ENCODE results near the gene PRKCZ.

The PRKCZ gene

DNA sequence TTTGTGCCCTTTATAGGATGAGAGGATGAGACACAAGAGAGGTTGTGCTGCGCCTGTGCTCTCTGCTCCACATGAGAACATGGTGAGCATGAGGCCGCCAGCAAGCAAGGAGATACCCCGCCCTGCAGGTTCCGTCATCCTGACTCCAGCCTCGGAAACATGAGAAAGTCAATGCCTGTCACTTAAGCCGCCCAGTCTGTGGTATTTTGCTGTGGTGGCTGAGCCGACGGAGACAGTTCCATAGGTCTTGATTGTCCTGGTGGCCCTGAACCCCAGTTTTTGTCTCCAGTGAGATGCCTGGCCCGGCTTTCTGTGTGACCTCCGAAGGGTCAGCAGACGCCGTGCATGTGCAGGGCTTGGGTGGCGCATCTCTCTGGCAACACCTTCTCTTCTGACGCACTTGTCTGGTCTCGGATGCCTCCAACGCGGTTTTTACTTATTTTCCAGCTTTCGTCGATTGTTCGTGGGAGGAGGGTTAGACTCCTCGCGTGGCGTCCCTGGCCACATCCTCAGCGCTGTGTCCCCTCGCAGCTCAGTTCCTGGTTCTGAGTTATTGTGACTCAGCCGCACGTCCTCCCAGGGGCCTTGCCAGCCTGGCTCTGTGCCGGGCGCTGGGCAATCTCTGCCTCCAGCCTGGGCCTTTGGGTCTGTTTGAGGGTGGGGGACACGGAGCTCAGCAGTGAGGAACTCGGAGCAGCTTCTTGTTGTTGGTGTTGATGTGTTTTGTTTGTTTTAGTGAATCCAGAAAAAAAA, 74.4 kb downstream of the PRKCZ start:
- H3K4me1 ChIP-seq (ENCODE audit: control insufficient read depth, insufficient read depth, low read length), result peaks cover 10% of the 10 kb centered on the region
- no peak overlapping the region for H3K4me3 ChIP-seq (ENCODE audit: low read length in 2 of 2)
- peaks cover 0 to 3% of the 10 kb centered on the region in 2 donors for H3K9me3 ChIP-seq (ENCODE audit: control insufficient read depth in 2 of 2, low read length in 2 of 2)
- no peak overlapping the region for H3K9ac ChIP-seq (ENCODE audit: low read length in 2 of 2)
- H3K27ac ChIP-seq (ENCODE audit: low read length), result no peak overlapping the region
- peaks cover 0 to 5% of the 10 kb centered on the region in 2 donors for H3K27me3 ChIP-seq (ENCODE audit: control insufficient read depth in 1 of 2, insufficient read depth in 2 of 2, low read length in 2 of 2)
- no peaks in the 10 kb centered on the region for H3K36me3 ChIP-seq (ENCODE audit: control insufficient read depth in 2 of 2, insufficient read depth in 2 of 2, low read length in 2 of 2)

DNA sequence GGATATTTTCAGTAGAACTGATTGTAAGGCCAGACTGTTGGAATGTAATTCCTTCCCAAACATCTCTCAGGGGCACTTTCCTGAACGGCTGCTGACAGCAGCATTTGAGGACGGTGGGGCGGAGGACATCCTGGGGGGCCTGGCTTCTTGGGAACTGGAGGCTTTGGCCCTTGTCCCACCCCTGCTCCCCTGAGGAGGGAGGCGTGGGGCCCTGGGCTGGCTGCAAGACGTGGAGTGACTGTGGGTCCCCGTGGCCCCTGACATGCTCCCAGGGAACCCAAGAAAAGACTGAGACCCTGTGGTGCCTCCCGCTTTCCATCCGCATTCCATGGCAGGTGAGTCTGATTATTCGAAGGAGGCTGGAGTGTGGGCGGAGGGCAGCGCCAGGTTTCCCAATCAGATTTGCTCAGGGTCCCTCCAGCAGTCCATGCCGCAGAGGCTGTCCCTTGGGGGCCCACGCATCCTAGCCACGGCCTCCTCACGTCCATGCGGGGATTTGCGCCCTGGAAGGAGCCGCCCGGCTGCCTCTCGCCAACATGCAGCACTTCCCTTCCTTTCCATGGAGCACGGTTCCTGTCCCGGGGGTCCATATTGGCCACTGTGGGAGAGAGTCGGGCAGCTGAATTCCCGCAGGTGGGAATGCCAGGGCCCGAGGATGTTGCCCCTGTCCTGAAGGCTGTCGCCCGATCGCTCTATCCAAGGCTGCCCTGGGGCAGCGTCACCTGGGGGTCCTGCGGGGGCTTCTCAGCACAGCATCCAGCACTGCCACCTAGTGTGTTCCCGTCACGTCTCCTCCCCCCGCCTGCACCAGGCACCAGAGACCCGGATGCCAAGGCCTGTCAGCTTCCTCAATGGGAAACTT, 75.4 kb downstream of the PRKCZ start:
- H3K36me3 ChIP-seq (ENCODE audit: control insufficient read depth in 2 of 2, insufficient read depth in 2 of 2, low read length in 2 of 2), result no peaks in the 10 kb centered on the region
- H3K27ac ChIP-seq (ENCODE audit: low read length), result no peak overlapping the region
- H3K27me3 ChIP-seq (ENCODE audit: control insufficient read depth in 1 of 2, insufficient read depth in 2 of 2, low read length in 2 of 2), result peaks cover 0 to 5% of the 10 kb centered on the region in 2 donors
- H3K4me1 ChIP-seq (ENCODE audit: control insufficient read depth, insufficient read depth, low read length), result peaks cover 10% of the 10 kb centered on the region
- no peak overlapping the region for H3K4me3 ChIP-seq (ENCODE audit: low read length in 2 of 2)
- H3K9me3 ChIP-seq (ENCODE audit: control insufficient read depth in 2 of 2, low read length in 2 of 2), result no peaks in the 10 kb centered on the region
- H3K9ac ChIP-seq (ENCODE audit: low read length in 2 of 2), result no peak overlapping the region

DNA sequence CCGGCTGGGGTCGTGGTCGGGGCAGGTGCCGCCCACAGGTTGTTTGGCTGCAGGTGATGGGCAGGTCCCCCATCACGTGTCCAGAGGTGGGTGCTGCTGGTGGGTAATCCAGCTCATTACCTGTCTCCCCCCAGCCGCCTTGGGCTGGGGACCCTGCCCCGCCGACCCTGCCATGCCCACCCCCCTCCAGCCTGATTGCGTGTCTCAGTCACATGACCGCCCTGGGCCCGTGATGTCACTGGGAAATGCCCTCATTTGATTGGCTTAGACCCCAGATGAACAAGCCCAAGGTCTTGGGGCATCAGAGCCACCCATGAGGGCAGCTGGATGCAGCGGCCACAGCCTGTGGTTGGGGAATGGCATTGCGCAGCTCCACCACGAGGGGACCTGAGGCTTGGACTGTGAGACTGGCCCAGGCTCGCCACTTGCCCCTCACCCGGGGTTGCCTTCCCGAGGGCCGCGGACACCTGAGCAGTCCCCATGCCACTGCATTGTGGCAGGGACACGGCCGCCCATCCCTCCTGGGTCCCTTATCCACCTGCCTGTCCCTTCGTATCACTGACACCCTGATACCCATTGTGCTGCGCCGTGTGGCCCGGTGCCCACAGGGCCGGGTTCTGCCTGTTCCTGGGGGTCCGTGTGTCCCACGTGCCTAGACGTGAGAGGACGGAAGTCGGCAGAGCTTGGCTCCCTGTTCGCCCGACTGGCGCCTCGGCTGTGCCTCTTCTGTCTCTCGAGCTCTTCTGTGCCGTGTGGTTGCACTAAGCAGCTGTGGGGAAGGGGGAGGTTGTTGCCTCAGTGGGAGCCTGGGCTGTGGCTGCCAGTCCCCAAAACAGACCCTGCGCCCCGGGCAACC, 76.3 kb downstream of the PRKCZ start:
- H3K27ac ChIP-seq (ENCODE audit: low read length), result no peak overlapping the region
- H3K4me3 ChIP-seq (ENCODE audit: low read length in 2 of 2), result no peak overlapping the region
- no peak overlapping the region for H3K9ac ChIP-seq (ENCODE audit: low read length in 2 of 2)
- peaks cover 10% of the 10 kb centered on the region for H3K4me1 ChIP-seq (ENCODE audit: control insufficient read depth, insufficient read depth, low read length)
- H3K27me3 ChIP-seq (ENCODE audit: control insufficient read depth in 1 of 2, insufficient read depth in 2 of 2, low read length in 2 of 2), result peaks cover 0 to 5% of the 10 kb centered on the region in 2 donors
- H3K36me3 ChIP-seq (ENCODE audit: control insufficient read depth in 2 of 2, insufficient read depth in 2 of 2, low read length in 2 of 2), result no peaks in the 10 kb centered on the region
- no peaks in the 10 kb centered on the region for H3K9me3 ChIP-seq (ENCODE audit: control insufficient read depth in 2 of 2, low read length in 2 of 2)

DNA sequence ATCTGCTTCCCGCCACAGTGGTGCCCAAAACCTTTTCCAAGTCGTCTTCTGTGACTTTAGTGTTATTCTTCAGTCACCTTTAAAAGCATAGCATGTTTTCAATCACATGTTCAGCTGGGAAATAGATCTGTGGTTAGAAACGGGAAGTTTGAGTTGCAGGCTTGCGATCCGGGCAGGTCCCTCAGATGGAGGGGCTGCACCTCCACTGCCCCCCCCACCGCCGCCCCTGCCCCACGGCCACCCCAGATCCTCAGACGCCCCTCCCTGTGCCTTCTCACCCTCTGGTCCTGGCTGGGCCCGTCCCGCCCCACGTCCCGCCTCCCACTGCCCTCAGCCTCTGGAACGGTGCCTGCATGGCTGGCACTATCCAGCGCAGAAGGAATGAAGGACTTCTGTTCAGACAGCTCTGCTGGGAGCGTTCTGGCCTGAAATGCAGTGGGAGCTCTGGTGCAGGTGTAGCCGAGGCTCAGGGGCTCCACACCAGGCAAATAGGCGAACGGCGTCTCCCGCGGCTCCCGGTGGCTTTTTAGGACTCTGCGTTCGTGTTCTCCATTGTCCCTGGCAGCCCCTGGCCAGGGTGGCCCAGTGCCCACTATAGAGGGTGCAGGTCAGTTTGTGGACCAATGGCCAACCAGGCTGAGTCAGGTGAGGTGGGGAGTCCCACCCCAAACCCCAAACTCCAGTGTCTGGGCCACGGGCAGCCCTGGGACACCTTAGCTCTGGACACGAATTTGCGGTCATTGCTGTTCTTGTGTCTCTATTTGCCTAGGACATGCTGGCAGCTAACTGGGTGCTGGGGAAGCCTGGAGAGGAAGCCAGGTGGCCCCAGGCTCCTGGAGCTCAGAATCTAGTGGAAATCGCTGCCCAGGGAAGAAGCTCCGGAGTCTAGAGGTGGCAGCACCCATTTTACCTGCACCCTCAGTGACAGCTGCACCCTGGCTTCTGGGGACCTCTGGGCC, 77.3 kb downstream of the PRKCZ start:
- H3K36me3 ChIP-seq (ENCODE audit: control insufficient read depth in 2 of 2, insufficient read depth in 2 of 2, low read length in 2 of 2), result no peaks in the 10 kb centered on the region
- H3K4me3 ChIP-seq (ENCODE audit: low read length in 2 of 2), result no peak overlapping the region
- peaks cover 0 to 5% of the 10 kb centered on the region in 2 donors for H3K27me3 ChIP-seq (ENCODE audit: control insufficient read depth in 1 of 2, insufficient read depth in 2 of 2, low read length in 2 of 2)
- H3K9ac ChIP-seq (ENCODE audit: low read length in 2 of 2), result no peak overlapping the region
- no peak overlapping the region for H3K27ac ChIP-seq (ENCODE audit: low read length)
- H3K4me1 ChIP-seq (ENCODE audit: control insufficient read depth, insufficient read depth, low read length), result peaks cover 15% of the 10 kb centered on the region
- H3K9me3 ChIP-seq (ENCODE audit: control insufficient read depth in 2 of 2, low read length in 2 of 2), result no peaks in the 10 kb centered on the region

DNA sequence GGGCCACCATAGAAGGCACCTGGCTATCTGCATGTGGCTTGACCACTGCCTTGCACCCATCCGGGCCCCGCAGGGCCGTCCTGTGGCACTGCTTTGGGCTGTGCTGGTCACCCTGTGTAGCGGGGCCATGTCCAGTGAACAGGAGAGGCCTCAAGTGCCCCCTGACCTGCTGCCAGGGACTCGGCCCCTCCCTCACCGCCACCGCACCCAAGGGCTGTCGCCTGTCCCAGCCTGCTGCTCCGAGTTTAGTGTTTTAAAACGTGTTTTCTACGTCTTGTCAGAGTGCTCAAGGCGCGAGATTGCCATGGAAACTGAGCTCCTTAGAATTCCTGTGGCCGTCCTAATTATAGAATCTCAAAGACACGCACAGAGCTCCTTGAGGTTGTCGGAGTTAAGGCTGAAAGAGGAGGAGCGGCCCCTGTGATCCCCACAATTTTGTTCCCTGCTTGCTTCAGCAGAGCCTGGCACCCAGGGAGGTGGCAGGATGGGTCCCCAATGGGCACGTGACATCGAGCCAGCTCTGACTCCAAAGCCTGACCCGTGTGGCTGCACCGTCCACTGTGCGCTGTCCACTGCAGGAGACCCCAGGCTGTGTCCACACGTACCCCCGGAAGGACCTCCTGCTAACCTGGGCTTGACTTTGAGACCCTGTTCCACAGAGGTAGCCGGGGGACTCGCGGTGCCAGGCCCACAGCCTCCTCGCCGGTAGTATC, 78.1 kb downstream of the PRKCZ start:
- no peak overlapping the region for H3K27ac ChIP-seq (ENCODE audit: low read length)
- H3K9ac ChIP-seq (ENCODE audit: low read length in 2 of 2), result no peak overlapping the region

DNA sequence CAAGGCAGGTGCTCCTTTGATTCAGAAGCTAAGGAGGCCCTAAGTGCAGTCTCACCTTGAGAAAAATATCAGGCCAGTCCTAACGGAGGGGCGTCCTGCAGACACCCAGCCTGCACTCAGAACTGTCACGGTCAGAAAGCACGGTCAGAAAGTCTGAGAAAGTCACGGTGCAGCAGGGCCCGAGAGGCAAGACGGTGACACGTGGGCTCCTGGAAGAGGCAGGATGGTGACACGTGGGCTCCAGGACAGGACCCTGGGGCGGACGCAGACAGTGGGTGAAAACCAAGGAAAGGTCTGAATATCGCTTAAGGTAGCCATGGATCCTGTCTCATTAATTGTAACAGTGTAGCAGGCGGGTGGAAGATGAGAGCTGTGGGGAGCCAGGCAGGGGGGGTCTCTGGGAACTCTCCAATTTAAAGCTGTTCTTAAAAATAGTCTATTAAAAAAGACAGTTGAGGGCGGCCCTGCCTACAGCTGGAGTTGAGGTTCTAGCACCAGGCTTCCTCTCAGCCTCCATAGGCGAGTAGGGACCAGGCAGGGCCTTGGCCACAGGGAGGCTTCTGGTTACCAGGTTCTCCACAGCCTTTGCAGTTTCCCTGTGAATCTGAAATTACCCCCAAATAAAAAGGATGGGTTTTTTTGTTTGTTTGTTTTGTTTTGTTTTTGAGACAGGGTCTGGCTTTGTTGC, 79.2 kb downstream of the PRKCZ start:
- no peak overlapping the region for H3K9ac ChIP-seq (ENCODE audit: low read length in 2 of 2)
- H3K9me3 ChIP-seq (ENCODE audit: control insufficient read depth in 2 of 2, low read length in 2 of 2), result peaks cover 0 to 2% of the 10 kb centered on the region in 2 donors
- H3K27ac ChIP-seq (ENCODE audit: low read length), result no peak overlapping the region
- no peak overlapping the region for H3K4me3 ChIP-seq (ENCODE audit: low read length in 2 of 2)
- H3K4me1 ChIP-seq (ENCODE audit: control insufficient read depth, insufficient read depth, low read length), result peaks cover 26% of the 10 kb centered on the region
- H3K36me3 ChIP-seq (ENCODE audit: control insufficient read depth in 2 of 2, insufficient read depth in 2 of 2, low read length in 2 of 2), result no peaks in the 10 kb centered on the region
- H3K27me3 ChIP-seq (ENCODE audit: control insufficient read depth in 1 of 2, insufficient read depth in 2 of 2, low read length in 2 of 2), result peaks cover 0 to 5% of the 10 kb centered on the region in 2 donors

More for the DNA sequence above, 78.1 kb downstream of the PRKCZ start:
- no peaks in the 10 kb centered on the region for H3K36me3 ChIP-seq (ENCODE audit: control insufficient read depth in 2 of 2, insufficient read depth in 2 of 2, low read length in 2 of 2)
- H3K27me3 ChIP-seq (ENCODE audit: control insufficient read depth in 1 of 2, insufficient read depth in 2 of 2, low read length in 2 of 2), result peaks cover 0 to 5% of the 10 kb centered on the region in 2 donors
- H3K4me1 ChIP-seq (ENCODE audit: control insufficient read depth, insufficient read depth, low read length), result peaks cover 22% of the 10 kb centered on the region
- H3K4me3 ChIP-seq (ENCODE audit: low read length in 2 of 2), result no peak overlapping the region
- H3K9me3 ChIP-seq (ENCODE audit: control insufficient read depth in 2 of 2, low read length in 2 of 2), result no peaks in the 10 kb centered on the region

DNA sequence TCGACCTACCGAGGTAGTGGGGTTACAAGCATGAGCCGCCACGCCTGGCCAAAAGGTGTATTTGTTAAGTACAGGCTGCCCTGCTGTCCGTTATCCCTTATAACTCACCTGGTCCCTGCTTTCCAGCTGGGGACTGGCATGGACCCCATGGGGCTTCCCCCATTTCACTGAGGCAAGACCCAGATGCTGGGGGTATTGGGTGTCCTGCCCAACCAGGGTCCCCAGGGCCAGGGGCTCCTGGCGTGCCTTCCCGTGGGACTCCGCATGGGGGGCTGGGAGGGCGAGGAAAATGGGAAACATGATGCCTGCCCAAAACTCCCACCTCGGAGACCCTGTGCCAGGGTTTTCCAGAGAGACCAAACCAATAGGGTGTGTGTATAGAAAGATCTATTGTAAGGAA, 79.9 kb downstream of the PRKCZ start:
- Histone ChIP-seq H3K9me3 (ENCODE audit: control insufficient read depth in 2 of 2, low read length in 2 of 2) (peaks cover 0 to 3% of the 10 kb centered on the region in 2 donors), H3K4me1 (ENCODE audit: control insufficient read depth, insufficient read depth, low read length) (peaks cover 34% of the 10 kb centered on the region), H3K27ac (ENCODE audit: low read length) (no peak overlapping the region), H3K4me3 (ENCODE audit: low read length in 2 of 2) (no peak overlapping the region), H3K27me3 (ENCODE audit: control insufficient read depth in 1 of 2, insufficient read depth in 2 of 2, low read length in 2 of 2) (peaks cover 0 to 5% of the 10 kb centered on the region in 2 donors), H3K9ac (ENCODE audit: low read length in 2 of 2) (no peak overlapping the region), H3K36me3 (ENCODE audit: control insufficient read depth in 2 of 2, insufficient read depth in 2 of 2, low read length in 2 of 2) (no peaks in the 10 kb centered on the region)

DNA sequence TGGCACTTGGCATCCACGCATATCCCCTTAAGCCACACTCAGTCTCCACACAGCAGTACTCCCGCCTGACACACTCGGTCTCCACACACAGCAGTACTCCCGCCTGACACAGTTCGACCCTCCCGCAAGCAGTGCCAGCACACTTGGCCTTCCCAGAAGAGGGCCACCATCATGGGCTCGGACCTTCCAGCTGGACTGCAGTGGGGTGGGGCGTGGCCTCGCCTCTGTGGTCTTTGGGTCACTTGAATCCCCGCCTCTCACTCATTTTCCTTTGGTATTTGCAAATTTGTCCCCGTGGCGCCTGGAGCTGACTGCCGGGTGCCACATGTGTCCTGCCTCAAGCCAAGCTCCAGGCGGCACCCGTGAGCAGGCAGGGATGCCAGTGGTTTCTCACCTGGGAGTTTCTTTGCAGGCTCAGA, 80.7 kb downstream of the PRKCZ start:
- H3K4me1 ChIP-seq (ENCODE audit: control insufficient read depth, insufficient read depth, low read length), result peaks cover 39% of the 10 kb centered on the region
- H3K9ac ChIP-seq (ENCODE audit: low read length in 2 of 2), result no peak overlapping the region
- H3K36me3 ChIP-seq (ENCODE audit: control insufficient read depth in 2 of 2, insufficient read depth in 2 of 2, low read length in 2 of 2), result no peaks in the 10 kb centered on the region
- peaks cover 0 to 3% of the 10 kb centered on the region in 2 donors for H3K9me3 ChIP-seq (ENCODE audit: control insufficient read depth in 2 of 2, low read length in 2 of 2)
- peaks cover 0 to 5% of the 10 kb centered on the region in 2 donors for H3K27me3 ChIP-seq (ENCODE audit: control insufficient read depth in 1 of 2, insufficient read depth in 2 of 2, low read length in 2 of 2)
- H3K4me3 ChIP-seq (ENCODE audit: low read length in 2 of 2), result no peak overlapping the region
- no peak overlapping the region for H3K27ac ChIP-seq (ENCODE audit: low read length)
